WTC11 (cell line): ENCODE measurements around the gene MYL5.

ENCODE experiments used
- JAZF1 ChIP-seq: fragments of 250-450 bp; sonication (Bioruptor Pico); IDR thresholded peaks from 2 replicates; pipeline ENCODE4 v1.9.0; 2021; ENCODE audit warnings: moderate library complexity, mild to moderate bottlenecking, inconsistent platforms
- NR2C2 ChIP-seq: sonication (generic); formaldehyde crosslinking; IDR thresholded peaks from 2 replicates; pipeline ENCODE4 v1.8.0; 2022; ENCODE audit warnings: mild to moderate bottlenecking, missing genetic modification reagents
- TF ChIP-seq, protein P1 (sequence below): fragments of 200-600 bp; IDR thresholded peaks from 2 replicates; pipeline ENCODE4 v1.8.0; 2022; ENCODE audit warnings: antibody characterized with exemption

DNA sequence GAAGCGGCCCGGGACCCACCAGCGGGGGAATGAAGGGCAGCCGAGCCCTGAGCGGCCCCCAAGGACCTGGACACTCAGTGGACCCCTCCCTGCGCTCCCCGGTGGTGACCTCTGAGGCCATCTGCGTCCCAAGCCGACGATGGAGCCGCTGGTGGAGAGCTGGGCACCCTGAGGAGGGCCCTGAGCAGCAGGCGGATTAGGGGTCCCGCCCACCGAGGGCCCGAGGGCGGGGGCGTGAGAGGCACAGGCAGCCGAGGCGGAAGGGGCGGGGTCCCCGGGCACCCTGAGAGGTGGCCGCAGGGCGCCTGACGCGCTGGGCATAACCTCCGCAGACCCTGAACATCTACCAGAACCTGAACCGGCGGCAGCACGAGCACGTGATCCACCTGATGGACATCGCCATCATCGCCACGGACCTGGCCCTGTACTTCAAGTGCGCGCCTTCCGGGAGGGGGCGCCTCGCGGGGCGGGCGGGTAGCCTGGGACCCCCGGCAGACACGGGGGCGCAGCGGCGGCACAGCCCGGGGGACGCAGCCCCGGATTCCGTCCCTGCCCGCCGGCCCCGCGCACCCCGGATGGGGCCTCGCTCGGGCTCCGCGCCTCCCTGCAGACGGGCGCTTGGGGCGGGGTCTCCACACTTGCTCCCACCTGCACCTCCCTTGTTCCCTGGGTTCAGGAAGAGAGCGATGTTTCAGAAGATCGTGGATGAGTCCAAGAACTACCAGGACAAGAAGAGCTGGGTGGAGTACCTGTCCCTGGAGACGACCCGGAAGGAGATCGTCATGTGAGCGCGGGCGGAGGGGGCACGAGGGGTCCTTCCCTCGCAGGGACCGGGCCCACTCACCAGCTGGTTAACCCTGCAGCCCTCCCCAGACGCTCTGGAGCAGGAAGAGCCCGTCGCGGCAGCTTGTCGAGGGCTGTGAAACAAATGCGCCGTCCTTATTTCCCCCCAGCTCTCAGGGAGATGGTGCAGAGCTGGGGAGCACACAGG is 10.6 kb upstream of the MYL5 start:
- TF ChIP-seq, protein P1, sequence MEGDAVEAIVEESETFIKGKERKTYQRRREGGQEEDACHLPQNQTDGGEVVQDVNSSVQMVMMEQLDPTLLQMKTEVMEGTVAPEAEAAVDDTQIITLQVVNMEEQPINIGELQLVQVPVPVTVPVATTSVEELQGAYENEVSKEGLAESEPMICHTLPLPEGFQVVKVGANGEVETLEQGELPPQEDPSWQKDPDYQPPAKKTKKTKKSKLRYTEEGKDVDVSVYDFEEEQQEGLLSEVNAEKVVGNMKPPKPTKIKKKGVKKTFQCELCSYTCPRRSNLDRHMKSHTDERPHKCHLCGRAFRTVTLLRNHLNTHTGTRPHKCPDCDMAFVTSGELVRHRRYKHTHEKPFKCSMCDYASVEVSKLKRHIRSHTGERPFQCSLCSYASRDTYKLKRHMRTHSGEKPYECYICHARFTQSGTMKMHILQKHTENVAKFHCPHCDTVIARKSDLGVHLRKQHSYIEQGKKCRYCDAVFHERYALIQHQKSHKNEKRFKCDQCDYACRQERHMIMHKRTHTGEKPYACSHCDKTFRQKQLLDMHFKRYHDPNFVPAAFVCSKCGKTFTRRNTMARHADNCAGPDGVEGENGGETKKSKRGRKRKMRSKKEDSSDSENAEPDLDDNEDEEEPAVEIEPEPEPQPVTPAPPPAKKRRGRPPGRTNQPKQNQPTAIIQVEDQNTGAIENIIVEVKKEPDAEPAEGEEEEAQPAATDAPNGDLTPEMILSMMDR, result no peak
- TF ChIP-seq JAZF1 (CRISPR knock-in tag) (no peak), NR2C2 (peak; percentile 83)
